ENCODE measurements around the gene LYSMD2.

DNA sequence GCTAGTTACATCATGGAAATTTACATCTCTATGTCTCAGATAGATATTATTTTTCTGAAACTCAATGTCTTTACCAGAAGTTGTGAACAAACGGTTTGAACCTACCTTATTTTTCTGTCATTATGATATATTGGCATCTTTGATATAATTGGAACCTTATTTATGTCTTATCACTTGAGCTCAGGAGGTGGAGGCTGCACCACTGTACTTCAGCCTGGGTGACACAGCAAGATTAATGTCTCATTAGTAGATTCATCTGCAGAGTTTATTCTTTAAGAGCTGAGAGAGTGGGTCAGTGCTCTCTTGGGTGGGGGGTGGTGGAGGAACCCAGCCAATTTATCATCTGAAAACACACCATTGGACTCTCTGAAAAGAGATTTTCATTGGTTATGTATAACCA lies 34.7 kb downstream of the LYSMD2 start:
- TF ChIP-seq, protein P1, sequence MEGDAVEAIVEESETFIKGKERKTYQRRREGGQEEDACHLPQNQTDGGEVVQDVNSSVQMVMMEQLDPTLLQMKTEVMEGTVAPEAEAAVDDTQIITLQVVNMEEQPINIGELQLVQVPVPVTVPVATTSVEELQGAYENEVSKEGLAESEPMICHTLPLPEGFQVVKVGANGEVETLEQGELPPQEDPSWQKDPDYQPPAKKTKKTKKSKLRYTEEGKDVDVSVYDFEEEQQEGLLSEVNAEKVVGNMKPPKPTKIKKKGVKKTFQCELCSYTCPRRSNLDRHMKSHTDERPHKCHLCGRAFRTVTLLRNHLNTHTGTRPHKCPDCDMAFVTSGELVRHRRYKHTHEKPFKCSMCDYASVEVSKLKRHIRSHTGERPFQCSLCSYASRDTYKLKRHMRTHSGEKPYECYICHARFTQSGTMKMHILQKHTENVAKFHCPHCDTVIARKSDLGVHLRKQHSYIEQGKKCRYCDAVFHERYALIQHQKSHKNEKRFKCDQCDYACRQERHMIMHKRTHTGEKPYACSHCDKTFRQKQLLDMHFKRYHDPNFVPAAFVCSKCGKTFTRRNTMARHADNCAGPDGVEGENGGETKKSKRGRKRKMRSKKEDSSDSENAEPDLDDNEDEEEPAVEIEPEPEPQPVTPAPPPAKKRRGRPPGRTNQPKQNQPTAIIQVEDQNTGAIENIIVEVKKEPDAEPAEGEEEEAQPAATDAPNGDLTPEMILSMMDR (IDR thresholded peaks at IDR 0.05), result no peak
- TF ChIP-seq POLR2A (IDR thresholded peaks at IDR 0.05; ENCODE audit: low read depth) (no peak), EP300 (IDR thresholded peaks at IDR 0.05) (no peak), POLR2AphosphoS5 (IDR thresholded peaks at IDR 0.05) (no peak)
